Measurements from ENCODE around the gene LYVE1.

GRCh38 chr11:10597877-10598351 is 29.4 kb upstream of the LYVE1 start:
- TF ChIP-seq POLR2AphosphoS5 (IDR thresholded peaks at IDR 0.05; ENCODE audit: low read depth, low read length) (no peak), TAF1 (IDR thresholded peaks at IDR 0.05; ENCODE audit: borderline replicate concordance, insufficient read depth, low read length) (no peak), SIN3A (IDR thresholded peaks at IDR 0.05; ENCODE audit: borderline replicate concordance, insufficient read depth, low read length) (no peak), FOXP2 (optimal IDR thresholded peaks at IDR 0.05; ENCODE audit: borderline replicate concordance, extremely low read depth, extremely low read length, insufficient read depth) (no peak)
- TF ChIP-seq, protein P1, sequence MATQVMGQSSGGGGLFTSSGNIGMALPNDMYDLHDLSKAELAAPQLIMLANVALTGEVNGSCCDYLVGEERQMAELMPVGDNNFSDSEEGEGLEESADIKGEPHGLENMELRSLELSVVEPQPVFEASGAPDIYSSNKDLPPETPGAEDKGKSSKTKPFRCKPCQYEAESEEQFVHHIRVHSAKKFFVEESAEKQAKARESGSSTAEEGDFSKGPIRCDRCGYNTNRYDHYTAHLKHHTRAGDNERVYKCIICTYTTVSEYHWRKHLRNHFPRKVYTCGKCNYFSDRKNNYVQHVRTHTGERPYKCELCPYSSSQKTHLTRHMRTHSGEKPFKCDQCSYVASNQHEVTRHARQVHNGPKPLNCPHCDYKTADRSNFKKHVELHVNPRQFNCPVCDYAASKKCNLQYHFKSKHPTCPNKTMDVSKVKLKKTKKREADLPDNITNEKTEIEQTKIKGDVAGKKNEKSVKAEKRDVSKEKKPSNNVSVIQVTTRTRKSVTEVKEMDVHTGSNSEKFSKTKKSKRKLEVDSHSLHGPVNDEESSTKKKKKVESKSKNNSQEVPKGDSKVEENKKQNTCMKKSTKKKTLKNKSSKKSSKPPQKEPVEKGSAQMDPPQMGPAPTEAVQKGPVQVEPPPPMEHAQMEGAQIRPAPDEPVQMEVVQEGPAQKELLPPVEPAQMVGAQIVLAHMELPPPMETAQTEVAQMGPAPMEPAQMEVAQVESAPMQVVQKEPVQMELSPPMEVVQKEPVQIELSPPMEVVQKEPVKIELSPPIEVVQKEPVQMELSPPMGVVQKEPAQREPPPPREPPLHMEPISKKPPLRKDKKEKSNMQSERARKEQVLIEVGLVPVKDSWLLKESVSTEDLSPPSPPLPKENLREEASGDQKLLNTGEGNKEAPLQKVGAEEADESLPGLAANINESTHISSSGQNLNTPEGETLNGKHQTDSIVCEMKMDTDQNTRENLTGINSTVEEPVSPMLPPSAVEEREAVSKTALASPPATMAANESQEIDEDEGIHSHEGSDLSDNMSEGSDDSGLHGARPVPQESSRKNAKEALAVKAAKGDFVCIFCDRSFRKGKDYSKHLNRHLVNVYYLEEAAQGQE (IDR thresholded peaks at IDR 0.05; ENCODE audit: insufficient read depth in 1 of 2, low read depth in 2 of 2, low read length in 2 of 2) = no peak
